A549 (cell line): ENCODE measurements around the gene PRR7. TPM values are rescaled to one million over a fixed set of nuclear protein-coding genes. Genes with fewer than 3 reads are reported as not detected.

ENCODE experiments used
- ATAC-seq, 2 experiments: fragments of 200-7000 bp in 1 of 2; fragments of >200 bp in 1 of 2; cut with Nextera tagmentation in 1 of 2; cut with Tn5 transposase in 1 of 2; 3 replicates each; pipeline versions ENCODE4 v1.8.0 to v1.9.1; 2018 to 2020; ENCODE audit warnings: mild to moderate bottlenecking in 1 of 2, moderate library complexity in 1 of 2
- CTCF ChIA-PET: fragments of 300-600 bp; sonication (Branson Sonifier 250); formaldehyde crosslinking; extraction: SDS; loops from one replicate; lab custom pipeline; 2021; ENCODE audit warnings: antibody characterized with exemption, inconsistent platforms; lab: Yijun Ruan, JAX
- POLR2A ChIA-PET: fragments of 350-600 bp; formaldehyde crosslinking; extraction: SDS; loops from one replicate; lab custom pipeline; 2021; ENCODE audit warnings: antibody characterized with exemption, inconsistent platforms; lab: Yijun Ruan, JAX
- DNase-seq, 2 experiments: peaks; one replicate each; pipeline versions ENCODE4 v3.0.0 to v3.0.0-alpha.2; 2011 to 2016; ENCODE audit warnings: low read depth in 1 of 2, low spot score in 1 of 2
- FAIRE-seq: peaks from 2 replicates; lab custom pipeline; 2011; peaks lifted over from hg19 to GRCh38; lab: Jason Lieb, UNC
- H3K27ac ChIP-seq, 2 experiments: fragments of >200 bp; sonication (Bioruptor Twin); formaldehyde crosslinking; 3 replicates each; pipeline ENCODE4 v1.5.1; 2016 to 2017
- H3K4me1 ChIP-seq: fragments of >200 bp; sonication (Bioruptor Twin); formaldehyde crosslinking; 3 replicates; pipeline ENCODE4 v1.6.1; 2016
- H3K4me2 ChIP-seq: fragments of >200 bp; sonication (Bioruptor Twin); formaldehyde crosslinking; 3 replicates; pipeline ENCODE4 v1.6.1; 2016
- H3K4me3 ChIP-seq: fragments of >200 bp; sonication (Bioruptor Twin); formaldehyde crosslinking; 3 replicates; pipeline ENCODE4 v1.5.1; 2016
- H3K9me3 ChIP-seq: fragments of >200 bp; sonication (Bioruptor Twin); formaldehyde crosslinking; 3 replicates; pipeline ENCODE4 v1.6.1; 2016
- BCL3 ChIP-seq: fragments of >200 bp; sonication (Bioruptor Twin); formaldehyde crosslinking; IDR thresholded peaks from 3 replicates; pipeline ENCODE4 v1.6.1; 2016
- CEBPB ChIP-seq, 2 experiments: fragments of >200 bp in 1 of 2; sonication (Bioruptor Twin) in 1 of 2; formaldehyde crosslinking in 1 of 2; IDR thresholded peaks; 2 replicates each; pipeline ENCODE4 v1.6.1; 2012 to 2016
- CTCF ChIP-seq: fragments of >200 bp; sonication (Bioruptor Twin); formaldehyde crosslinking; IDR thresholded peaks from 3 replicates; pipeline ENCODE4 v1.5.1; 2016
- FOSL2 ChIP-seq, 2 experiments: fragments of 450-650 bp in 1 of 2; fragments of >200 bp in 1 of 2; sonication (Bioruptor Twin) in 1 of 2; formaldehyde crosslinking; IDR thresholded peaks; 2 replicates each; pipeline versions ENCODE4 v1.5.0 to v1.6.1; 2016 to 2020; ENCODE audit warnings: mild to moderate bottlenecking in 1 of 2, moderate library complexity in 1 of 2
- GATA3 ChIP-seq: IDR thresholded peaks from 2 replicates; pipeline ENCODE4 v1.6.1; 2012; ENCODE audit warnings: borderline replicate concordance
- HOXB5 ChIP-seq: fragments of 250-450 bp; sonication (Bioruptor Pico); IDR thresholded peaks from 2 replicates; pipeline ENCODE4 v1.5.0; 2020; ENCODE audit warnings: mild to moderate bottlenecking, moderate library complexity
- JUN ChIP-seq, 2 experiments: fragments of >200 bp; sonication (Bioruptor Twin); formaldehyde crosslinking; IDR thresholded peaks; 2 replicates in 1 of 2; 3 replicates in 1 of 2; pipeline ENCODE4 v1.6.1; 2016 to 2017
- MAX ChIP-seq: IDR thresholded peaks from 2 replicates; pipeline ENCODE4 v1.6.1; 2012
- MAZ ChIP-seq: fragments of 150-350 bp; IDR thresholded peaks from 2 replicates; pipeline ENCODE4 v1.6.1; 2014; ENCODE audit warnings: antibody characterized with exemption, low read depth, low read length, borderline replicate concordance
- PBX3 ChIP-seq: IDR thresholded peaks from 2 replicates; pipeline ENCODE4 v1.6.1; 2012
- POLR2AphosphoS2 ChIP-seq: conservative IDR thresholded peaks from 2 replicates; pipeline ENCODE4 v1.6.1; 2012; ENCODE audit warnings: low read length, improper control_type of control experiment, inconsistent platforms
- RAD21 ChIP-seq, 2 experiments: fragments of >200 bp in 1 of 2; sonication (Bioruptor Twin) in 1 of 2; formaldehyde crosslinking in 1 of 2; IDR thresholded peaks in 1 of 2; conservative IDR thresholded peaks in 1 of 2; 2 replicates in 1 of 2; 3 replicates in 1 of 2; pipeline ENCODE4 v1.6.1; 2012 to 2018; ENCODE audit warnings: inconsistent platforms in 1 of 2
- REST ChIP-seq: fragments of 200-600 bp; sonication (generic); IDR thresholded peaks from 2 replicates; pipeline ENCODE4 v1.6.1; 2016; ENCODE audit warnings: antibody characterized with exemption, mild to moderate bottlenecking, moderate library complexity
- RFX5 ChIP-seq: fragments of 450-650 bp; IDR thresholded peaks from 2 replicates; pipeline ENCODE4 v1.7.1; 2014; ENCODE audit warnings: antibody characterized with exemption, mild to moderate bottlenecking, moderate library complexity
- RNF2 ChIP-seq: fragments of 200-600 bp; sonication (generic); IDR thresholded peaks from 2 replicates; pipeline ENCODE4 v1.6.1; 2016; ENCODE audit warnings: low read depth, mild to moderate bottlenecking, antibody characterized with exemption, moderate library complexity, borderline replicate concordance
- SMC3 ChIP-seq: fragments of >200 bp; sonication (Bioruptor Twin); formaldehyde crosslinking; IDR thresholded peaks from 3 replicates; pipeline ENCODE4 v1.6.1; 2018; ENCODE audit warnings: inconsistent platforms
- TFCP2L1 ChIP-seq: fragments of 250-450 bp; sonication (Bioruptor Pico); IDR thresholded peaks from 2 replicates; pipeline ENCODE4 v1.5.0; 2021; ENCODE audit warnings: mild to moderate bottlenecking
- TP53 ChIP-seq: fragments of 250-450 bp; sonication (Bioruptor Pico); IDR thresholded peaks from 2 replicates; pipeline ENCODE4 v1.5.0; 2021; ENCODE audit warnings: mild to moderate bottlenecking, moderate library complexity
- WGBS: methylation state at CpG from one replicate; pipeline ENCODE4 v1.1.6; 2017; ENCODE audit errors: missing lambda C conversion rate; 5-methylcytosine and 5-hydroxymethylcytosine counted together
- polyA plus RNA-seq, 4 experiments: library from polyadenylated mRNA; depleted of rRNA in 3 of 4; stranded (reverse); fragments of >200 nt; fragmentation: RNase III in 1 of 4; extraction: RNeasy Plus Mini Kit Qiagen cat#74134 plus additional on column Dnase treatment in 1 of 4; gene quantifications; 2 replicates in 3 of 4; 3 replicates in 1 of 4; pipeline ENCODE4 v1.2.3, GENCODE V29; 2011 to 2017

Gene PRR7
- polyA plus RNA-seq, 2 of the 4 experiments (the other 2 are of a cell fraction): 2.2 to 11.0 TPM

- no peak for FAIRE-seq
- peak overlapping the region; percentile 61; the same call in 1 of the 3 replicates for H3K4me3 ChIP-seq
- H3K4me2 ChIP-seq: peak overlapping the region; percentile 96
- H3K4me1 ChIP-seq: peaks cover 14% of the 10 kb centered on the region
- POLR2A ChIA-PET: interaction anchor here (1.5 to 4.0 kb wide), 3 partner anchors 42 to 51 kb away, joined by 3 to 35 read pairs (median 7); partner anchors contain the start of gene PDLIM7
- H3K27ac ChIP-seq: peak overlapping the region in 1 of 2 experiments; percentile 86; a peak in 3 of 6 replicates
- no peaks in the 10 kb centered on the region for H3K9me3 ChIP-seq
- TF ChIP-seq TFCP2L1 (CRISPR knock-in tag) (peak; percentile 27; the same call in 1 of the 2 replicates), RNF2 (no peak)
- WGBS: 52% methylated on average over 31 of the region's 31 CpGs
- ATAC-seq: peak in 1 of 2 experiments; percentile 0; a peak in 3 of 6 replicates
- CTCF ChIA-PET: interaction anchor here (0.9 to 25.5 kb wide), 15 partner anchors 12 to 341 kb away, joined by 3 to 871 read pairs (median 23); partner anchors contain the start of genes DBN1, F12, GRK6 and LMAN2
- no peak for DNase-seq
These were observed 7.3 kb downstream of the PRR7 start for GRCh38 chr5:177453852-177454396.

- ATAC-seq (peak; percentile 37 to 63), DNase-seq (peak; percentile 89 to 99), FAIRE-seq (no peak)
- H3K27ac ChIP-seq: peak overlapping the region; percentile 71 to 86
- under 1% methylated on average over 18 of the region's 84 CpGs for WGBS
- H3K4me1 ChIP-seq: peaks cover 10% of the 10 kb centered on the region
- H3K4me3 ChIP-seq: peak overlapping the region; percentile 61
- H3K4me2 ChIP-seq: peak overlapping the region; percentile 96
- H3K9me3 ChIP-seq: no peaks in the 10 kb centered on the region
- ChIA-PET CTCF (interaction anchor here (0.6 to 25.5 kb wide), 19 partner anchors 13 to 341 kb away, joined by 3 to 871 read pairs (median 13); partner anchors contain the start of genes DBN1, F12, GRK6 and LMAN2), POLR2A (interaction anchor here (0.6 to 4.0 kb wide), 5 partner anchors 16 to 51 kb away, joined by 3 to 35 read pairs (median 4); partner anchors contain the start of genes GRK6 and PDLIM7)
- TF ChIP-seq JUN (IDR thresholded peaks at IDR 0.05) (peak in 1 of 2 experiments; percentile 77; a peak in 3 of 5 replicates), FOSL2 (IDR thresholded peaks at IDR 0.05) (no peak), FOSL2 (CRISPR knock-in tag; IDR thresholded peaks at IDR 0.05) (peak; percentile 98), HOXB5 (CRISPR knock-in tag) (no peak), MAX (no peak), TP53 (CRISPR knock-in tag) (0 out of 2 replicates have a peak, but pooled peaks have one; percentile 43), SMC3 (peak; percentile 89), RFX5 (peak; percentile 65; the same call in 1 of the 2 replicates), BCL3 (no peak), PBX3 (peak; percentile 76), CTCF (peak; percentile 94), CEBPB (IDR thresholded peaks at IDR 0.05) (no peak; a peak in 1 of 4 replicates), MAZ (peak; percentile 80; the same call in 1 of the 2 replicates), GATA3 (peak; percentile 29; the same call in 1 of the 2 replicates), REST (no peak), POLR2AphosphoS2 (peak; percentile 68; the same call in 1 of the 2 replicates), RAD21 (conservative IDR thresholded peaks at IDR 0.05 in 1 of 2, IDR thresholded peaks at IDR 0.05 in 1 of 2) (peak; percentile 72 to 92)
These were observed 7.9 kb downstream of the PRR7 start for GRCh38 chr5:177454397-177455035.
